NT2/D1 (cell line): ENCODE data around the gene PLA2G5.

Experiments used
- YY1 ChIP-seq: IDR thresholded peaks from 2 replicates; pipeline ENCODE4 v1.6.1; 2011; ENCODE audit not compliant: insufficient read length, insufficient read depth
- ZNF274 ChIP-seq: IDR thresholded peaks from 2 replicates; pipeline ENCODE4 v1.6.1; 2011; ENCODE audit warnings: mild to moderate bottlenecking, low read depth, low read length

GRCh38 chr1:20095564-20096434, 25.8 kb downstream of the PLA2G5 start:
- TF ChIP-seq ZNF274 (no peak), YY1 (no peak)
